ENCODE results near the gene CCSER2.

CCSER2 gene

GRCh38 chr10:84551437-84552120, 223.2 kb downstream of the CCSER2 start:
- DNase-seq = no peak

- DNase-seq = no peak
These were observed 224.1 kb downstream of the CCSER2 start for GRCh38 chr10:84552478-84552877.

GRCh38 chr10:84562592-84562991, 234.2 kb downstream of the CCSER2 start:
- DNase-seq = no peak

- DNase-seq = no peak
These were observed 235.0 kb downstream of the CCSER2 start for GRCh38 chr10:84563355-84563754.

GRCh38 chr10:84563868-84564267, 235.5 kb downstream of the CCSER2 start:
- DNase-seq = no peak

GRCh38 chr10:84565881-84566582, 237.6 kb downstream of the CCSER2 start:
- DNase-seq = no peak

- no peak for DNase-seq
These were observed 238.7 kb downstream of the CCSER2 start for GRCh38 chr10:84567133-84567532.

Measured in CD4-positive, alpha-beta T cell treated with Interferon gamma for 1 hour (primary cell).